Astrocyte of the cerebellum (primary cell): Measurements from ENCODE around the gene LLPH.

Experiments
- DNase-seq: peaks from one replicate; pipeline ENCODE4 v3.0.0-alpha.2; 2011; ENCODE audit warnings: low read depth
- H3K4me3 ChIP-seq: 2 replicates; pipeline ENCODE4 v1.5.1; 2011; ENCODE audit warnings: mild to moderate bottlenecking, low read depth, low read length, moderate library complexity
- CTCF ChIP-seq: IDR thresholded peaks from 2 replicates; pipeline ENCODE4 v1.5.1; 2012; ENCODE audit warnings: low read length, low read depth, moderate library complexity, mild to moderate bottlenecking; ENCODE audit errors: missing control alignments
- in situ Hi-C: cut with HindIII; loops from 2 replicates; pipeline ENCODE4 v1.10.0; 2017; ENCODE audit warnings: low sequenced_read_pairs

LLPH gene

GRCh38 chr12:66159123-66159522 is 28.6 kb upstream of the LLPH start:
- TF ChIP-seq CTCF, result no peak

DNA sequence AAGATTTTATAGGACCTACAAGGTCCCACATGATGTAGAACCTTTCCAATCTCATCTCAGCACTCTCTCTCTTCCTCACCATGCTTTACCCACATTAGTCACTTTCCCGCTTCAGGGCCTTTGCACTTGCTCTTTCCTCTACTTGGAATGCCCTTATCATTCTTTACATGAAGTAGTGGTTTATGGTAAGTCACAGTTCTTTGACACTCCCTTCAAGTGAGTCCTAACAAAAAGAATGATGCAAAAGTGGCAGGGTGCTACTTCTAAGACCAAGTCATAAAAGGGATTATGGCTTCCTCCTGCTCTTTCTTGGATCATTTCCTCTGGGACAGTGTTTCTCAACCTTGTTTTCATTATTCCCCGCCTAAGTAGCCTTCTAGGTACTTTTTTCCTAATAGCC is 26.1 kb upstream of the LLPH start:
- in situ Hi-C loops, result no loop called here
- H3K4me3 ChIP-seq, result no peak overlapping the region
- DNase-seq, result no peak
- no peak for TF ChIP-seq CTCF

More at GRCh38 chr12:66159123-66159522, 28.6 kb upstream of the LLPH start:
- in situ Hi-C loops, result no loop called here
- DNase-seq, result no peak
- H3K4me3 ChIP-seq, result no peak overlapping the region

- in situ Hi-C loops, result no loop called here
- no peak for TF ChIP-seq CTCF
- no peak for DNase-seq
- no peak overlapping the region for H3K4me3 ChIP-seq
These were observed 24.2 kb upstream of the LLPH start for GRCh38 chr12:66154776-66155175.

GRCh38 chr12:66152732-66153131 is 22.2 kb upstream of the LLPH start:
- no peak for TF ChIP-seq CTCF
- H3K4me3 ChIP-seq, result no peak overlapping the region
- peak; percentile 6 for DNase-seq
- in situ Hi-C loops, result no loop called here

DNA sequence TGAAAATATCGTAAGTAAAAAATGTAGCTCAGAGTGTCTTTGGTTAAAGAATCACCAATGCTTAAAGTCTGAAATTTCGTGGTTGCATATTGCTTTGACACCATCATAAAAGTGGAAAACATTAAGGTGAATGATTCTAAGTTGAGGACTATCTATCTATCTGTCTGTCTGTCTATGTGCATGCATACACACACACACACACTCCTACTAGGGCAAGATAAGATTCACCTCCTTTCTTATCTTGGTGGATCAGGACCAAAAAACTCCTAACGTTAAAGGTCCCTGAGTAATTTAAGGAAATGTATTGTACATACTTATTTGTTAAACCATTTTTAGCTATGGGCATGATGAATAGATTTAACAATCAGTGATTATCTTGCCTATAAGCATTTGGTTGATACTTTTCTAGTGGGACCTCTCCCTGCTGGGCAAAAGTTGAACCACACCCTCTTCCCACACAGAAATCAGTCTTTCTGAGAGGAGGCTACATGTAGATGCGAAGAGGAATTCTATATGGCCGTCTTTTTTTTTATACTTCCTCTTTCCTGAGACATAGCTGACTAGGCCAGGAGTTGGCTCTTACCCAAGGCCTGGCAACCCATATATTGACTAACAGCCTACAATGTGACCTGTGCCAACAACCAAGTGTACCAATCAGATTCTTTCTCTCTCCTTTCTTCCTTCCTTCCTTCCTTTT is 19.3 kb upstream of the LLPH start:
- no peak overlapping the region for H3K4me3 ChIP-seq
- in situ Hi-C loops, result no loop called here
- peak; percentile 12 for TF ChIP-seq CTCF
- DNase-seq, result no peak

DNA sequence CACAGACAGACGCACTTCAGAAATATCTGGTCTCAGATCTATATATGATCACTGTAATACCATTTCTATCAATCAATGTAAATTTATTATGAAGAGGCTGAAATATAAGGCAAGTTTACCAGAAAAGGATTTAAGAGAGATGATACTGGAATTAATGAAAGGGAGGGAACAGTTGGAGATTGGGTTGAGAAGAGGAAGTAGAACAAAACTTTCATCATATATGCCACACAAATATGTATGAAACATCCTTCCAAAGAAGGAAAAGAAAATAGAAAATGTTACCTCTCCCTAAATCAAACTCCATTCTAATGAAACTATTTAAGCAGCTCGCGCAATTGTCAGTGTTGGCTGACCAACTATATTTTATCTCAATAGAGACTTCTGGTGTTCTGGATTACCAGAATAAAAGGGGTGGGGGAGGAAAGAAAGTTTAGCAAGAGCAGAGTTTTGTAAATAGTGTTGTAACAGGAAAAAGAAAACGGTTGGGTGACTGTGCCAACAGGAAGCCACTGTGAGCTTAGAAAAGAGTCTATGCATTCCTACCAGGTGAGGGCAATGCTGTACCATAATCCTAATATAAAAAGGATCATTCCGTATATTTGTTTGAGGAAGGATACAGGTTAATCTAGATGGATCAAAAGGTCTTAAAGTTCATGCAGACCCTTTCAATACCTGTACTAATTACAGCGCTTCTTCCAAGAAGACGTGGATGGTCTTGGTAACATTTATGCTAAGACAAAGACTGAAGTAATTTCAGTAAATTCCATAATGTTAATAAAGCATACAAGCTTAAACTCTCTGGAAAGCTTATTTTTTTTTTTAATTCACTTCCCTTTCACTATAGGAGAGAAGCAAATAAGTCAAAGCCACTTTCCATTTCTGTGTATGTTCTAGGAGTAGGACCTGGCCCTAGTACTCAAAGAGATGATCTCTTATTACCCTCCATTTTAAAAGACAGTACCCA is 14.5 kb upstream of the LLPH start:
- H3K4me3 ChIP-seq, result no peak overlapping the region
- peak; percentile 55 for TF ChIP-seq CTCF
- in situ Hi-C loops, result no loop called here
- DNase-seq, result peak; percentile 43
